Prostate gland (tissue), 2 donors: ENCODE results near the gene COX7B. TPM values are rescaled to one million over a fixed set of nuclear protein-coding genes. Genes with fewer than 3 reads are reported as not detected.
A peak's percentile ranks its signal among the peaks of the same experiment; 100 is the strongest.

Experiments used
- DNase-seq: peaks from one replicate; pipeline ENCODE4 v3.0.0-alpha.2; 2019; ENCODE audit warnings: low spot score
- H3K27ac ChIP-seq, 2 donors: fragments of 200-600 bp; sonication (generic); 2 replicates each; pipeline ENCODE4 v1.5.1; 2017 to 2019
- H3K27me3 ChIP-seq: fragments of 200-600 bp; sonication (generic); replicated peaks from 2 replicates; pipeline ENCODE4 v1.5.1; 2019; ENCODE audit not compliant: insufficient read depth
- H3K36me3 ChIP-seq, 2 donors: fragments of 200-600 bp; sonication (generic); 1 replicate in 1 of 2; 2 replicates in 1 of 2; pipeline versions ENCODE4 v1.5.1 to v1.8.1; 2017 to 2019
- H3K4me1 ChIP-seq: fragments of 200-600 bp; sonication (generic); replicated peaks from 2 replicates; pipeline ENCODE4 v1.5.1; 2019
- H3K4me3 ChIP-seq, 2 donors: fragments of 200-600 bp; sonication (generic); 2 replicates each; pipeline ENCODE4 v1.5.1; 2017 to 2019
- H3K9me3 ChIP-seq: fragments of 200-600 bp; sonication (generic); 2 replicates; pipeline ENCODE4 v1.5.1; 2017
- CTCF ChIP-seq, 4 experiments: fragments of 200-600 bp in 2 of 4; fragments of 450-650 bp in 2 of 4; sonication (generic) in 2 of 4; IDR thresholded peaks; 1 replicate in 3 of 4; 2 replicates in 1 of 4; pipeline ENCODE4 v1.5.1; 2016 to 2019; ENCODE audit warnings: antibody characterized with exemption in 4 of 4, mild to moderate bottlenecking in 2 of 4, moderate library complexity in 2 of 4
- POLR2A ChIP-seq: fragments of 450-650 bp; IDR thresholded peaks from one replicate; pipeline ENCODE4 v1.6.1; 2016; ENCODE audit warnings: antibody characterized with exemption, mild to moderate bottlenecking
- POLR2AphosphoS5 ChIP-seq: sonication (generic); formaldehyde crosslinking; IDR thresholded peaks from one replicate; pipeline ENCODE4 v1.6.1; 2017; ENCODE audit warnings: antibody characterized with exemption
- WGBS: methylation state at CpG from one replicate; pipeline ENCODE4 v1.1.5; 2018; 5-methylcytosine and 5-hydroxymethylcytosine counted together
- intact Hi-C: fragments of 100-400 bp; cut with DNase I; formaldehyde crosslinking; loops from one replicate; pipeline ENCODE4 v1.14.2; 2022
- total RNA-seq, 2 donors: library from RNA; depleted of rRNA; stranded (reverse); fragments of >200 nt; gene quantifications; one replicate each; pipeline ENCODE4 v1.1.0, GENCODE V29; 2016

COX7B gene
- total RNA-seq, 2 donors from 2014 or later: 203 to 374 TPM

GRCh38 chrX:77925764-77926163 is 26.5 kb downstream of the COX7B start:
- H3K9me3 ChIP-seq: no peaks in the 10 kb centered on the region
- WGBS: 7% methylated on average over 3 of the region's 3 CpGs
- intact Hi-C loops: no loop called here
- TF ChIP-seq POLR2A (no peak), CTCF (IDR thresholded peaks at IDR 0.05) (no peak), POLR2AphosphoS5 (no peak)
- H3K36me3 ChIP-seq: no peaks in the 10 kb centered on the region
- no peaks in the 10 kb centered on the region for H3K27me3 ChIP-seq
- no peak for DNase-seq
- no peak overlapping the region for H3K27ac ChIP-seq
- H3K4me1 ChIP-seq: no peaks in the 10 kb centered on the region
- no peak overlapping the region for H3K4me3 ChIP-seq

GRCh38 chrX:77930581-77930980 is 31.3 kb downstream of the COX7B start:
- intact Hi-C loops: no loop called here
- WGBS: 70% methylated on average over 1 of the region's 1 CpG
- TF ChIP-seq POLR2A: no peak
- TF ChIP-seq CTCF (IDR thresholded peaks at IDR 0.05): no peak

GRCh38 chrX:77935886-77936285 is 36.6 kb downstream of the COX7B start:
- Histone ChIP-seq H3K27ac (no peak overlapping the region), H3K4me1 (no peaks in the 10 kb centered on the region), H3K4me3 (no peak overlapping the region), H3K9me3 (no peaks in the 10 kb centered on the region), H3K36me3 (no peaks in the 10 kb centered on the region), H3K27me3 (no peaks in the 10 kb centered on the region)
- intact Hi-C loops: no loop called here
- 88% methylated on average over 1 of the region's 1 CpG for WGBS
- no peak for DNase-seq
- TF ChIP-seq CTCF (IDR thresholded peaks at IDR 0.05) (no peak), POLR2AphosphoS5 (no peak), POLR2A (no peak)

More at GRCh38 chrX:77930581-77930980, 31.3 kb downstream of the COX7B start:
- no peak for DNase-seq
- no peak overlapping the region for H3K4me3 ChIP-seq
- no peaks in the 10 kb centered on the region for H3K4me1 ChIP-seq
- no peak overlapping the region for H3K27ac ChIP-seq
- H3K36me3 ChIP-seq: no peaks in the 10 kb centered on the region
- no peaks in the 10 kb centered on the region for H3K27me3 ChIP-seq
- no peaks in the 10 kb centered on the region for H3K9me3 ChIP-seq

GRCh38 chrX:77936299-77936698 is 37.0 kb downstream of the COX7B start:
- Histone ChIP-seq H3K4me3 (no peak overlapping the region), H3K9me3 (no peaks in the 10 kb centered on the region), H3K4me1 (no peaks in the 10 kb centered on the region), H3K36me3 (no peaks in the 10 kb centered on the region), H3K27ac (no peak overlapping the region), H3K27me3 (no peaks in the 10 kb centered on the region)
- DNase-seq: no peak
- TF ChIP-seq POLR2AphosphoS5: no peak
- TF ChIP-seq CTCF (IDR thresholded peaks at IDR 0.05): no peak
- TF ChIP-seq POLR2A: no peak
- intact Hi-C loops: no loop called here

GRCh38 chrX:77937291-77937690 is 38.0 kb downstream of the COX7B start:
- Histone ChIP-seq H3K4me3 (no peak overlapping the region), H3K4me1 (no peaks in the 10 kb centered on the region), H3K27me3 (no peaks in the 10 kb centered on the region), H3K9me3 (no peaks in the 10 kb centered on the region), H3K36me3 (no peaks in the 10 kb centered on the region), H3K27ac (no peak overlapping the region)
- 33% methylated on average over 3 of the region's 3 CpGs for WGBS
- intact Hi-C loops: no loop called here
- TF ChIP-seq POLR2A (no peak), POLR2AphosphoS5 (peak; percentile 42)
- no peak for DNase-seq
